GM12878 (cell line): Measurements from ENCODE around the gene RALGPS1. TPM values are rescaled to one million over a fixed set of nuclear protein-coding genes. Genes with fewer than 3 reads are reported as not detected.
A peak's percentile ranks its signal among the peaks of the same experiment; 100 is the strongest.

Experiments
- BRCA1 ChIP-seq: IDR thresholded peaks from 2 replicates; pipeline ENCODE4 v1.6.1; 2011; ENCODE audit warnings: low read depth, low read length, improper control_type of control experiment
- CBFB ChIP-seq: IDR thresholded peaks from 2 replicates; pipeline ENCODE4 v1.6.1; 2016; ENCODE audit warnings: antibody characterized with exemption, low read depth
- CBX3 ChIP-seq: fragments of 200-600 bp; sonication (generic); IDR thresholded peaks from 2 replicates; pipeline ENCODE4 v1.6.1; 2016; ENCODE audit warnings: low read depth, borderline replicate concordance
- CEBPB ChIP-seq, 2 experiments: fragments of 150-350 bp in 1 of 2; IDR thresholded peaks; 2 replicates each; pipeline ENCODE4 v1.6.1; 2012 to 2014; ENCODE audit warnings: low read depth in 2 of 2, low read length in 2 of 2, borderline replicate concordance in 1 of 2, inconsistent platforms in 1 of 2
- E4F1 ChIP-seq: fragments of 450-650 bp; IDR thresholded peaks from 2 replicates; pipeline ENCODE4 v1.6.1; 2018; ENCODE audit warnings: borderline replicate concordance, mild to moderate bottlenecking; ENCODE audit not compliant: partially characterized antibody
- ESRRA ChIP-seq: IDR thresholded peaks from 2 replicates; pipeline ENCODE4 v1.6.1; 2012; ENCODE audit warnings: mild to moderate bottlenecking, low read length, improper control_type of control experiment
- FOXM1 ChIP-seq: IDR thresholded peaks from 2 replicates; pipeline ENCODE4 v1.6.1; 2012; ENCODE audit warnings: low read depth, mild to moderate bottlenecking, inconsistent platforms, low read length, moderate library complexity
- GABPA ChIP-seq: IDR thresholded peaks from 2 replicates; pipeline ENCODE4 v1.6.1; 2014; ENCODE audit warnings: antibody characterized with exemption, low read depth, mild to moderate bottlenecking, inconsistent platforms
- MYB ChIP-seq: fragments of 150-350 bp; IDR thresholded peaks from 2 replicates; pipeline ENCODE4 v1.6.1; 2014; ENCODE audit warnings: mild to moderate bottlenecking, low read depth, low read length, borderline replicate concordance
- NR2C2 ChIP-seq: IDR thresholded peaks from 2 replicates; pipeline ENCODE4 v1.6.1; 2011; ENCODE audit warnings: borderline replicate concordance, low read depth; ENCODE audit not compliant: control insufficient read depth, insufficient read length
- PAX5 ChIP-seq: IDR thresholded peaks from 2 replicates; pipeline ENCODE4 v1.6.1; 2011; ENCODE audit warnings: low read depth, low read length, borderline replicate concordance
- RELB ChIP-seq: fragments of 450-650 bp; IDR thresholded peaks from 2 replicates; pipeline ENCODE4 v1.6.1; 2017; ENCODE audit warnings: low read depth, mild to moderate bottlenecking, moderate library complexity
- SMARCA5 ChIP-seq: fragments of 450-650 bp; IDR thresholded peaks from 2 replicates; pipeline ENCODE4 v1.6.1; 2017; ENCODE audit warnings: mild to moderate bottlenecking
- STAT1 ChIP-seq: fragments of 450-650 bp; conservative IDR thresholded peaks from 2 replicates; pipeline ENCODE4 v1.6.1; 2014; ENCODE audit warnings: antibody characterized with exemption, mild to moderate bottlenecking
- ZNF207 ChIP-seq: fragments of 450-650 bp; IDR thresholded peaks from 2 replicates; pipeline ENCODE4 v1.6.1; 2014; ENCODE audit warnings: antibody characterized with exemption, mild to moderate bottlenecking, borderline replicate concordance
- ZNF24 ChIP-seq: fragments of 450-650 bp; IDR thresholded peaks from 2 replicates; pipeline ENCODE4 v1.6.1; 2017; ENCODE audit warnings: antibody characterized with exemption, mild to moderate bottlenecking
- polyA plus RNA-seq, 11 experiments: library from polyadenylated mRNA; depleted of rRNA in 4 of 11; unstranded in 6 of 11; stranded (reverse) in 5 of 11; fragments of >200 nt; fragmentation: Nextera tagmentation in 4 of 11; fragmentation: Illumina TruSeq in 1 of 11; extraction: Ambion mirVana in 4 of 11; extraction: Trizol in 1 of 11; gene quantifications; 1 replicate in 1 of 11; 2 replicates in 10 of 11; pipeline versions ENCODE4 v1.2.1 to v1.2.3, GENCODE V29; 2011 to 2016; ENCODE audit warnings: inconsistent platforms in 2 of 11, missing spikeins in 2 of 11, low read depth in 1 of 11
- total RNA-seq, 4 experiments: library from RNA; depleted of rRNA in 3 of 4; stranded (reverse); fragments of >200 nt in 3 of 4; fragmentation: Illumina TruSeq in 1 of 4; extraction: Trizol in 1 of 4; gene quantifications; 2 replicates each; pipeline versions ENCODE4 v1.2.1 to v1.2.3, GENCODE V29; 2013 to 2021
- TF ChIP-seq, protein P1 (sequence below): fragments of 150-350 bp; IDR thresholded peaks from 2 replicates; pipeline ENCODE4 v1.6.1; 2016; ENCODE audit warnings: low read depth, low read length
- TF ChIP-seq, protein P2 (sequence below): IDR thresholded peaks from 2 replicates; pipeline ENCODE4 v1.6.1; 2012; ENCODE audit warnings: mild to moderate bottlenecking, low read depth, low read length

The RALGPS1 gene
- total and polyA plus RNA-seq, 10 of the 15 experiments (the other 5 are each of a cell fraction or from before 2014, with no cell fraction given): 0.13 to 5.6 (median 2.7) TPM

- TF ChIP-seq CBX3: no peak
- TF ChIP-seq E4F1: no peak
- no peak for TF ChIP-seq BRCA1
- TF ChIP-seq MYB: no peak
- TF ChIP-seq, protein P1, sequence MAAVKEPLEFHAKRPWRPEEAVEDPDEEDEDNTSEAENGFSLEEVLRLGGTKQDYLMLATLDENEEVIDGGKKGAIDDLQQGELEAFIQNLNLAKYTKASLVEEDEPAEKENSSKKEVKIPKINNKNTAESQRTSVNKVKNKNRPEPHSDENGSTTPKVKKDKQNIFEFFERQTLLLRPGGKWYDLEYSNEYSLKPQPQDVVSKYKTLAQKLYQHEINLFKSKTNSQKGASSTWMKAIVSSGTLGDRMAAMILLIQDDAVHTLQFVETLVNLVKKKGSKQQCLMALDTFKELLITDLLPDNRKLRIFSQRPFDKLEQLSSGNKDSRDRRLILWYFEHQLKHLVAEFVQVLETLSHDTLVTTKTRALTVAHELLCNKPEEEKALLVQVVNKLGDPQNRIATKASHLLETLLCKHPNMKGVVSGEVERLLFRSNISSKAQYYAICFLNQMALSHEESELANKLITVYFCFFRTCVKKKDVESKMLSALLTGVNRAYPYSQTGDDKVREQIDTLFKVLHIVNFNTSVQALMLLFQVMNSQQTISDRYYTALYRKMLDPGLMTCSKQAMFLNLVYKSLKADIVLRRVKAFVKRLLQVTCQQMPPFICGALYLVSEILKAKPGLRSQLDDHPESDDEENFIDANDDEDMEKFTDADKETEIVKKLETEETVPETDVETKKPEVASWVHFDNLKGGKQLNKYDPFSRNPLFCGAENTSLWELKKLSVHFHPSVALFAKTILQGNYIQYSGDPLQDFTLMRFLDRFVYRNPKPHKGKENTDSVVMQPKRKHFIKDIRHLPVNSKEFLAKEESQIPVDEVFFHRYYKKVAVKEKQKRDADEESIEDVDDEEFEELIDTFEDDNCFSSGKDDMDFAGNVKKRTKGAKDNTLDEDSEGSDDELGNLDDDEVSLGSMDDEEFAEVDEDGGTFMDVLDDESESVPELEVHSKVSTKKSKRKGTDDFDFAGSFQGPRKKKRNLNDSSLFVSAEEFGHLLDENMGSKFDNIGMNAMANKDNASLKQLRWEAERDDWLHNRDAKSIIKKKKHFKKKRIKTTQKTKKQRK: no peak
- peak in 1 of 2 experiments; percentile 35; a peak in 1 of 4 replicates for TF ChIP-seq CEBPB (IDR thresholded peaks at IDR 0.05; ENCODE audit: borderline replicate concordance in 1 of 2, low read depth in 2 of 2, low read length in 2 of 2)
- TF ChIP-seq ZNF24: no peak
- no peak for TF ChIP-seq ZNF207
- no peak for TF ChIP-seq NR2C2
- no peak for TF ChIP-seq STAT1
- TF ChIP-seq, protein P2, sequence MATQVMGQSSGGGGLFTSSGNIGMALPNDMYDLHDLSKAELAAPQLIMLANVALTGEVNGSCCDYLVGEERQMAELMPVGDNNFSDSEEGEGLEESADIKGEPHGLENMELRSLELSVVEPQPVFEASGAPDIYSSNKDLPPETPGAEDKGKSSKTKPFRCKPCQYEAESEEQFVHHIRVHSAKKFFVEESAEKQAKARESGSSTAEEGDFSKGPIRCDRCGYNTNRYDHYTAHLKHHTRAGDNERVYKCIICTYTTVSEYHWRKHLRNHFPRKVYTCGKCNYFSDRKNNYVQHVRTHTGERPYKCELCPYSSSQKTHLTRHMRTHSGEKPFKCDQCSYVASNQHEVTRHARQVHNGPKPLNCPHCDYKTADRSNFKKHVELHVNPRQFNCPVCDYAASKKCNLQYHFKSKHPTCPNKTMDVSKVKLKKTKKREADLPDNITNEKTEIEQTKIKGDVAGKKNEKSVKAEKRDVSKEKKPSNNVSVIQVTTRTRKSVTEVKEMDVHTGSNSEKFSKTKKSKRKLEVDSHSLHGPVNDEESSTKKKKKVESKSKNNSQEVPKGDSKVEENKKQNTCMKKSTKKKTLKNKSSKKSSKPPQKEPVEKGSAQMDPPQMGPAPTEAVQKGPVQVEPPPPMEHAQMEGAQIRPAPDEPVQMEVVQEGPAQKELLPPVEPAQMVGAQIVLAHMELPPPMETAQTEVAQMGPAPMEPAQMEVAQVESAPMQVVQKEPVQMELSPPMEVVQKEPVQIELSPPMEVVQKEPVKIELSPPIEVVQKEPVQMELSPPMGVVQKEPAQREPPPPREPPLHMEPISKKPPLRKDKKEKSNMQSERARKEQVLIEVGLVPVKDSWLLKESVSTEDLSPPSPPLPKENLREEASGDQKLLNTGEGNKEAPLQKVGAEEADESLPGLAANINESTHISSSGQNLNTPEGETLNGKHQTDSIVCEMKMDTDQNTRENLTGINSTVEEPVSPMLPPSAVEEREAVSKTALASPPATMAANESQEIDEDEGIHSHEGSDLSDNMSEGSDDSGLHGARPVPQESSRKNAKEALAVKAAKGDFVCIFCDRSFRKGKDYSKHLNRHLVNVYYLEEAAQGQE: no peak
- TF ChIP-seq RELB: peak; percentile 96
- no peak for TF ChIP-seq PAX5
- TF ChIP-seq FOXM1: peak; percentile 74; the same call in 1 of the 2 replicates
- peak; percentile 20; the same call in 1 of the 2 replicates for TF ChIP-seq CBFB
- no peak for TF ChIP-seq GABPA
- peak; percentile 48; the same call in 1 of the 2 replicates for TF ChIP-seq SMARCA5
- TF ChIP-seq ESRRA: no peak
These were observed 240.0 kb downstream of the RALGPS1 start (continued) for GRCh38 chr9:127154390-127155191.
